Fibroblast of mammary gland (primary cell): ENCODE data around the gene DICER1.

Experiments
- DNase-seq: peaks from one replicate; pipeline ENCODE4 v3.0.0-alpha.2; 2010; ENCODE audit warnings: low read depth
- H3K4me3 ChIP-seq: 2 replicates; pipeline ENCODE4 v1.5.1; 2011; ENCODE audit warnings: low read depth, mild to moderate bottlenecking, low read length, moderate library complexity; ENCODE audit not compliant: control insufficient read depth
- TF ChIP-seq, protein P1 (sequence below): conservative IDR thresholded peaks from 2 replicates; pipeline ENCODE4 v1.5.1; 2011; ENCODE audit warnings: low read depth, low read length, inconsistent platforms; ENCODE audit not compliant: control insufficient read depth, insufficient read depth

DICER1 gene

DNA sequence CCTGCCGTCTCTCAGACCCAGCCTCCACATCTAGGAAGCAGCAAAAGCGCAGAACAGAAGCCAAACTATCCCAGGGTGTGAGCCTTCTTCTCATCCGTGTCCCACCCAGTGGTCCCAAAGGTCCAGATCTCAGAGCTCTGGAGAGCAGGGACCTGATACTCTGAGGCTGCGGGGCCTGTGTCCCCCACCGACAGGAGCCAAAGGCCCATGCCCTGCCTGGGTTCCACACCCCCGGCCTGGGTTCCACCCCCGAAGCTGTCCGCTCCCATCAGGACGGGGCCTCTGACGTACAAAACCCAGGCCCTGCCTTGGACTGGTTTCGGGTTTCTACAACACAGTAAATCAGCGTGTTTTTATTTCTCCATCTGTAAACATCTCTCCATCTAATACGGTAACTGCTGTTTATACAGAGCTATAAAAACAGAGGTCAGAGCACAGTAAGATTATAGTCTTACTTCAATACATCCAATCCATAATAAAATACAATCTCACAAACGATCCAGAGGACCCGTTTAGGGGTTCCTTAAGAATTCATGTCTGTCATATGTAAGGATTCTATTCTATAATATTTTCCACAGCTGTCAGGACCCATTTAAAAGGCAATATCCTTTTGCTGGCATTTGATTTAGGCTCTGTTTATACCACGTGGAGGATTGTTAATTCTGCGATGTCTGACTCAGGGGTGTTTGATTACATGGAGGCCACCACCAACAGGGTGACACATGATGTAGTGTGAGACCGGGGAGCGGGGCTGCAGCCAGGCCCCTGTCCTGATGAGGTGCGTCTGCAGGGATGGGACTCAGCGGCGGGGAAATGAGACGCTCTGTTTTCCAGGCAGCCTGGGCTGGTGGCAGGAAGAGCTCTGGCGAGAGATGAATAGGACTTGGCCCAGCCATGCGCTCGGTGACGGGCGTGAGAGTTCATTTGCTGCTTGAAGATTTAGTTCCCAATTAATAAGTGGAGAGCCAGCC lies 110.3 kb downstream of the DICER1 start:
- no peak overlapping the region for H3K4me3 ChIP-seq
- TF ChIP-seq, protein P1, sequence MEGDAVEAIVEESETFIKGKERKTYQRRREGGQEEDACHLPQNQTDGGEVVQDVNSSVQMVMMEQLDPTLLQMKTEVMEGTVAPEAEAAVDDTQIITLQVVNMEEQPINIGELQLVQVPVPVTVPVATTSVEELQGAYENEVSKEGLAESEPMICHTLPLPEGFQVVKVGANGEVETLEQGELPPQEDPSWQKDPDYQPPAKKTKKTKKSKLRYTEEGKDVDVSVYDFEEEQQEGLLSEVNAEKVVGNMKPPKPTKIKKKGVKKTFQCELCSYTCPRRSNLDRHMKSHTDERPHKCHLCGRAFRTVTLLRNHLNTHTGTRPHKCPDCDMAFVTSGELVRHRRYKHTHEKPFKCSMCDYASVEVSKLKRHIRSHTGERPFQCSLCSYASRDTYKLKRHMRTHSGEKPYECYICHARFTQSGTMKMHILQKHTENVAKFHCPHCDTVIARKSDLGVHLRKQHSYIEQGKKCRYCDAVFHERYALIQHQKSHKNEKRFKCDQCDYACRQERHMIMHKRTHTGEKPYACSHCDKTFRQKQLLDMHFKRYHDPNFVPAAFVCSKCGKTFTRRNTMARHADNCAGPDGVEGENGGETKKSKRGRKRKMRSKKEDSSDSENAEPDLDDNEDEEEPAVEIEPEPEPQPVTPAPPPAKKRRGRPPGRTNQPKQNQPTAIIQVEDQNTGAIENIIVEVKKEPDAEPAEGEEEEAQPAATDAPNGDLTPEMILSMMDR: no peak
- DNase-seq: no peak

DNA sequence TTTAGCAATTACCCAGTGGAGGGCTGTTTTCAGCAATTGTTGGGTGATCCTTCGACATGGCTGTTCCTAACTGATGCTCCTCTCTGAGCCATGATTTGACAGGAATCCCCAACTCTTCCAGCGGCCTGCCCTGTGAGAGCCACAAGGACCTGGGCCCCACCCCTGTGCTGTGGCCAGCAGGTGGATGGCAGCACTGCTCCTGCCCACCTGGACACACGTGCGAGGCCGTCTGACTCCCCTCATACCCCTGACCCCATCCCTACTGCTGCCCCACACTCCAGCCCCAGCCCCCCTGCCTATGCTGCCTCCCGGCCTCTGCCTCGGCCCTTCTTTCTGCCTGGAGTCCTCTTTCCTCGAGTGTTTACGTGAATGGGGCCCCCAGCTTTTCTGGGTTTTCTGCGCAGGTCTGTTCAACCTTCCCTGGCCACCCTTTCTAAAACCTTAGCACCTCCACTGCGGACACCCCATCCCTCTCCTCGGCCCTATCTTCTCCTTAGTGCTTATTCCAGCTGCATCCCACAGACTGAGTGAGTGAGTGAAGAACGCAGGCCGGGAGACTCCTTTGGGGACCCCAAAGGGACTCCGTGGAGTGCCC lies 111.4 kb downstream of the DICER1 start:
- TF ChIP-seq, protein P1: no peak
- DNase-seq: no peak
- H3K4me3 ChIP-seq: no peak overlapping the region

DNA sequence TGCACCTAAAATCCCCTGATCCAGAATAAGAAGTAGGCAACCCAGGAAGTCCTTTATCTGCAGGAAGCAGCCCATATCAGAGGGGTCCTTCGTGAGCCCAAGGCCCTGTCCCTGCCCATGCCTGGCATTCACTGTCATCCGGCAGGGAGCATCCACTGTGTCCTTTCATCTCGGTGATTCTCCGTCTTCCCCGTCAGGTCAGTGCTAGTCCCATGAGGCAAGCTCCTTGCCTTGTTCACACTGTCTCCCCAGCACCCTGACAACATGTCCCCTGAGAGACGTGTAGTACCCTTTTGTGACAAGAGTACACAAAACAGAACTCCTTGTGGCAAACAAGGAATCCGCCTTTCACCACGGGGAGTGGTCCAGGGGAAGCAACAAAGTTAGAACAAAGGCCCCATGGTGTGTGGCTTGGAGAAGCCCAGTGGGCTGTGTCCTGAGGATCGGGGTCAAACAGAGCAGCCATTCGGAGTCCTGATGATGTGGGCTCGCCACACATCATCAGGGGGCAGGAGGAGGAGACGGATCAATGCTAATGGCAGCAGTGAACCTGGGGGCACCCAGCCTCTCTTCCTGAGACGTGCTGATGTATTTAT lies 112.1 kb downstream of the DICER1 start:
- DNase-seq: no peak
- H3K4me3 ChIP-seq: no peak overlapping the region
- TF ChIP-seq, protein P1: no peak

DNA sequence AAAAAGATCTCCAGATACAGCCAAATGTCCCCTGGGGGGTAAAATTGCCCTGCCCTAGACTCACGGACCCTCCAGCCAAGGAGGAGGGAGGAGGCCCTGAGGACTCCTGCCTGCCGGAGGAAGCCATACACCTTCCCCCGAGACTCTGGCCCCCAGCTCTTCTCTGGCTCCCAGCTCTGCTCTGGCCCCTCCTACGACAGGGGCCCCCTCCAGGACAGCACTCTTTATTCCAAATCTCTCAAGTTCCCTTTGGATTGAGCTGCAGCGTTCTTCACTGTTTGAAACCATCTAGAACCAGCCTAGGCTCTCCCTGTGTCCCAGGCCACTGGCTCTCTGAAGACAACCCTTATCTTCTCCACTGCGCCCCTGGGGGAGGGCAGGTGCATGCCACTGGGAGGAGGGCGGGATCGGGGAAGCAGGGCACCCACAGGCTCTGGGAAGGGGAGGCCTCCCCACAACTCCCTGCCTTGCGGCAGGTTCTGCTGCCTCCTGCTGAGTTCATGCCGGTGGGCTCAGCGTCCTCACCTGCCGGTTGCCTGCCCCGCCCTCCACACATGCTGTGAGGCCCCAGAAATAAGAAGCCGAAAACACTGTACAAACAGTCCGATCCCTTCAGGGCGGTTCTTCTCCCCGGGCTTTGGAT lies 112.7 kb downstream of the DICER1 start:
- no peak for DNase-seq
- no peak overlapping the region for H3K4me3 ChIP-seq
- TF ChIP-seq, protein P1: no peak

DNA sequence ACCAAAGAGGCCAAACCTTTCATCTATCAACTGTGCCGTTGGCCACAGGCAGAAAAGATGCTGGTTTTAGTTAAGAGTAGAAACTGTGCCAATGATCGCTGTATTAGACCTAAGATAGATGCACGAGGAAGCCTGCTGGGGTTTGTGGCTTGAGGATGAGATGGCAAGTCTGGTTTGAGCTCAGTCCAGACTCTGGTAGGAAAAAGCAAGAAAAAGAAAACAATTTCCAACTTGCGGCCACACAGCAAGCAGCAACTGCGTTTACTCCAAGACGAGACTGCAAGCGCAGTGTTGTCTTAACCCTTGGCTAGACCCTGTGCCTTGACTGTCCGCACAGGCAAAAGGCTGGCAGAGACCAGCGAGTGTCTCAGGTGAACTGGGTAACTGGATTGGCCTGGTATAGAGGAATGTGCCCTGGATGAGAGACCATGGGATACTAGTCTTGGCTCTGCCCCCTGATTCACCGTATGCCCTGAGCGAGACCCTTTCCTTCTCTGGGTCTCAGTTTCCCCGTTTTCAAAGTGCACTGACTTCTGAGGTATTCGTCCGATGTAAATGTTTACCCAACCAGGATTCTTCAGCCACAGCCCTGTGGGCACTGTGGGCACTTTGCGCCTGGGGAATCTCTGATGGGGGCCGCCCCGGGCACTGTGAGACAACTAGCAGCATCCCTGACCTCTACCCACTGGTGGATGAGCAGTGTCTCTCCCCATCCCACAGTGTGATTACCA lies 113.4 kb downstream of the DICER1 start:
- no peak overlapping the region for H3K4me3 ChIP-seq
- TF ChIP-seq, protein P1: no peak
- DNase-seq: peak; percentile 82

DNA sequence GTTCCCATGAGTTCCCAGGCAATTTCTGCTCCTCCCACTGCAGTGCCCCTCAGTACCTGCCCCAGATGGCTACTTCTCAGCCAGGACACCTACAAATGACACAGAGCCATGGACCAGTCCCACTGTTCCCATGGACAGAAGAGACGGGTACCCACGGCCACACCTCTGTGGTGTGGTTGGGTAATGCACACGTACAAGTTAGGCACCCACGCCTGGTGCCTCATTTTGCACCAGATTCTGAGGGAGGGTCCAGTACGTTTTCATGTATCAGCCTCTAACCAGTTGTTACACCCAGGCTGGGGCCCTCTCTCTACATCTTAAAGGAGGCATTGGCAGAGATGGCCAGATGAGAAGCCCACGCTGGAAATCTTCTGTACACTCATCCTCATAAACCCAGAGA lies 114.0 kb downstream of the DICER1 start:
- no peak overlapping the region for H3K4me3 ChIP-seq
- no peak for DNase-seq
- TF ChIP-seq, protein P1: no peak
